Measurements from ENCODE around the gene NR4A2.

DNA sequence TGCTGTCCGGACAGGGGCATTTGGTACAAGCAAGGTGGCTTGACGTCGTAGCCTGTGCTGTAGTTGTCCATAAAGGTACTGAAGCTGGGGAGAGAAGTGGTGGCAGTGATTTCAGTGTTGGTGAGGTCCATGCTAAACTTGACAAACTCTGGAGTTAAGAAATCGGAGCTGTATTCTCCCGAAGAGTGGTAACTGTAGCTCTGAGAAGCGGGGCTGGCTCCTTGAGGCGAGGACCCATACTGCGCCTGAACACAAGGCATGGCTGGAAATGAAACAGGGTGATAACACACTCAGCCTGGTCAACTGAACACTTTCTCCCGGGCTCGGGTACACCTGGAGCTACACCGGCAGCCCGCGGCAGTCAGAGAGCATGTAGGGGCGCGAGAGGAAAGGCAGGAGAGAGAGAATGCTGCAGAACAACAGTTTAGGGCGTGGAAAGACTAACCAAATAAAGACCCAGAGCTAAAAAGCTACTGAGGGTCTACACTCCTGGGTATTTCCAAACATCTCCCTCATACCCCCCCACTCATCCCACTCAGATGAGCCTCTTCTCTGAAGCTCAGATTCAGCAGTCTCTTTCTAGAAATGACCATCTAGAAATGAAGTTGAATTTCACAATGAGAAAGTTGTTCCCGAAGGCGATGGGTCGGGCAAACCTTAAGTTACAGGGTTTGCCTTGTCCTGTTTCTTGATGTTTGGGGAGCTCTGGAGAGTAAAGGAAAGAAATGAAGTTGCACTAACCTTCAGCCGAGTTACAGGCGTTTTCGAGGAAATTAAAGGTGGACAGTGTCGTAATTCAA, 2.4 kb downstream of the NR4A2 start:
- no peak for TF ChIP-seq EZH2 (IDR thresholded peaks at IDR 0.05; ENCODE audit: insufficient read depth, poor library complexity, severe bottlenecking)
- no peak for TF ChIP-seq EZH2phosphoT487 (IDR thresholded peaks at IDR 0.05; ENCODE audit: insufficient read depth, low read depth)
